Tibial nerve (tissue), 4 donors: ENCODE results near the gene ARHGEF1. TPM values are rescaled to one million over a fixed set of nuclear protein-coding genes. Genes with fewer than 3 reads are reported as not detected.

ENCODE experiments used
- DNase-seq, 2 donors: peaks; one replicate each; pipeline ENCODE4 v3.0.0-alpha.2; 2019; ENCODE audit warnings: low spot score in 2 of 2
- H3K27ac ChIP-seq, 4 donors: fragments of 200-600 bp; sonication (generic) in 3 of 4; one replicate each; pipeline ENCODE4 v1.5.1; 2017 to 2019; ENCODE audit warnings: mild to moderate bottlenecking in 1 of 4
- H3K27me3 ChIP-seq, 2 donors: fragments of 200-600 bp; sonication (generic) in 1 of 2; one replicate each; pipeline versions ENCODE4 v1.5.1 to v1.6.0; 2017 to 2019
- H3K36me3 ChIP-seq, 3 donors: fragments of 200-600 bp; sonication (generic); one replicate each; pipeline ENCODE4 v1.5.1; 2018 to 2019
- H3K4me1 ChIP-seq, 4 donors: fragments of 200-600 bp; sonication (generic) in 3 of 4; one replicate each; pipeline ENCODE4 v1.5.1; 2017 to 2019
- H3K4me3 ChIP-seq, 4 donors: fragments of 200-600 bp; sonication (generic) in 3 of 4; one replicate each; pipeline ENCODE4 v1.5.1; 2017 to 2019; ENCODE audit warnings: mild to moderate bottlenecking in 1 of 4, moderate library complexity in 1 of 4
- H3K9me3 ChIP-seq, 4 donors: fragments of 200-600 bp; sonication (generic) in 3 of 4; one replicate each; pipeline ENCODE4 v1.5.1; 2017 to 2019
- EP300 ChIP-seq, 2 donors: sonication (generic); formaldehyde crosslinking; IDR thresholded peaks; one replicate each; pipeline ENCODE4 v1.6.1; 2017; ENCODE audit warnings: antibody characterized with exemption in 2 of 2, mild to moderate bottlenecking in 1 of 2
- POLR2A ChIP-seq, 2 donors: fragments of 450-650 bp; IDR thresholded peaks; one replicate each; pipeline ENCODE4 v1.6.1; 2017; ENCODE audit warnings: antibody characterized with exemption in 2 of 2, mild to moderate bottlenecking in 2 of 2, moderate library complexity in 2 of 2
- WGBS, 2 donors: methylation state at CpG; one replicate each; pipeline ENCODE4 v1.1.5; 2018; 5-methylcytosine and 5-hydroxymethylcytosine counted together
- total RNA-seq, 4 donors: library from RNA; depleted of rRNA; stranded (reverse); fragments of >200 nt; gene quantifications; one replicate each; pipeline ENCODE4 v1.1.0, GENCODE V29; 2016
- TF ChIP-seq, protein P1 (sequence below), 5 experiments: fragments of 200-600 bp in 3 of 5; fragments of 450-650 bp in 2 of 5; sonication (generic) in 3 of 5; IDR thresholded peaks; one replicate each; pipeline ENCODE4 v1.5.1; 2016 to 2019; ENCODE audit warnings: antibody characterized with exemption in 5 of 5, mild to moderate bottlenecking in 3 of 5, moderate library complexity in 2 of 5

Gene ARHGEF1
- total RNA-seq, 4 donors from 2014 or later: 68.4 to 225 (median 121) TPM

DNA sequence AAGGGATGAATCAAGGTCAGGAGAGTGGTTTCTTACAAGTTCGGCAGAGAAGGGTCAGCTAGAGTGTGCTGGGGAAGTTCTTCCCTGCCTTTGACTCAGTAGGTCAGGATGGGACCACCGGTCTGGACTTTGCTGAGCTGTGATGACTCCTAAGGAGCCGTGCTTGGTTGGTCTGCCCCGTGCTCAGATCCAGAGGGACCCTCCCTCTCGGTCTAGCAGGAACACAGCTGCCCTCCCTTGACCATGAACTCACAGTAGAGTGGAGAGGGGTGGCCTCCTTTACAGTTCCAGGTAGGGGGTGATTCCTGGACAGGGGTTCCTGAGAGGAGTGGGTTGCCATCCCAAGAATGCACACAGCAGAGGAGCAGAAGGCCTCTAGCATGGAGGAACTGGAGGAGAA, 18.6 kb upstream of the ARHGEF1 start:
- no peak for DNase-seq
- Histone ChIP-seq H3K27me3 (no peaks in the 10 kb centered on the region), H3K9me3 (no peaks in the 10 kb centered on the region), H3K36me3 (peaks cover 0 to 80% (median 2%) of the 10 kb centered on the region in 3 donors), H3K4me1 (peaks cover 3 to 57% (median 30%) of the 10 kb centered on the region in 4 donors), H3K4me3 (no peak overlapping the region), H3K27ac (no peak overlapping the region)
- TF ChIP-seq POLR2A (IDR thresholded peaks at IDR 0.05) (no peak), EP300 (IDR thresholded peaks at IDR 0.05) (no peak)
- TF ChIP-seq, protein P1, sequence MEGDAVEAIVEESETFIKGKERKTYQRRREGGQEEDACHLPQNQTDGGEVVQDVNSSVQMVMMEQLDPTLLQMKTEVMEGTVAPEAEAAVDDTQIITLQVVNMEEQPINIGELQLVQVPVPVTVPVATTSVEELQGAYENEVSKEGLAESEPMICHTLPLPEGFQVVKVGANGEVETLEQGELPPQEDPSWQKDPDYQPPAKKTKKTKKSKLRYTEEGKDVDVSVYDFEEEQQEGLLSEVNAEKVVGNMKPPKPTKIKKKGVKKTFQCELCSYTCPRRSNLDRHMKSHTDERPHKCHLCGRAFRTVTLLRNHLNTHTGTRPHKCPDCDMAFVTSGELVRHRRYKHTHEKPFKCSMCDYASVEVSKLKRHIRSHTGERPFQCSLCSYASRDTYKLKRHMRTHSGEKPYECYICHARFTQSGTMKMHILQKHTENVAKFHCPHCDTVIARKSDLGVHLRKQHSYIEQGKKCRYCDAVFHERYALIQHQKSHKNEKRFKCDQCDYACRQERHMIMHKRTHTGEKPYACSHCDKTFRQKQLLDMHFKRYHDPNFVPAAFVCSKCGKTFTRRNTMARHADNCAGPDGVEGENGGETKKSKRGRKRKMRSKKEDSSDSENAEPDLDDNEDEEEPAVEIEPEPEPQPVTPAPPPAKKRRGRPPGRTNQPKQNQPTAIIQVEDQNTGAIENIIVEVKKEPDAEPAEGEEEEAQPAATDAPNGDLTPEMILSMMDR (IDR thresholded peaks at IDR 0.05): no peak
- WGBS, 2 donors: 76 to 87% methylated on average over 5 of the region's 5 CpGs

DNA sequence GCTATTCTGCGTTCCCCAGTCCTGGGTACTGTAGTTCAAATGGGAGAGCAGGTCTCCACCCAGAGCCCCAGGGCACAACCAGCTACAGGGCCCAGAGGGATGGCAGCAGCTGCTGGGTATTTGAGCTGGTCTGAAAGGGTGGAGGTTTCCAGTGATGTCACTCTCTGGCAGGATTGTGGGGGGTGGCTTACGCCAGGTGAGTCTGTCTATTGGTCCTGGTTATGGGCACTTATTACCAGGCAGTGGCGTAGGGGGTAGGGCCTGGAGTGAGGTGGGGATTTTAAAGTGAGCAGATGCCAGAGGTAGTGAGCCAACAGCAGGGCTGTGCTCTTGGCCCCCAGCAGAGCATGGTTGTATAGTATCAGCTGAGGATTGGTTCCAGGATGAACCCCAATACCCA, 16.7 kb upstream of the ARHGEF1 start:
- Histone ChIP-seq H3K4me3 (no peak overlapping the region), H3K4me1 (peaks cover 0 to 60% (median 25%) of the 10 kb centered on the region in 4 donors), H3K27ac (no peak overlapping the region), H3K36me3 (peaks cover 0 to 95% (median 8%) of the 10 kb centered on the region in 3 donors), H3K9me3 (no peaks in the 10 kb centered on the region), H3K27me3 (no peaks in the 10 kb centered on the region)
- TF ChIP-seq, protein P1 (IDR thresholded peaks at IDR 0.05): no peak
- TF ChIP-seq POLR2A (IDR thresholded peaks at IDR 0.05): no peak
- no peak for TF ChIP-seq EP300 (IDR thresholded peaks at IDR 0.05)
- DNase-seq: no peak
- 89 to 96% methylated on average over 3 of the region's 3 CpGs for WGBS, 2 donors

DNA sequence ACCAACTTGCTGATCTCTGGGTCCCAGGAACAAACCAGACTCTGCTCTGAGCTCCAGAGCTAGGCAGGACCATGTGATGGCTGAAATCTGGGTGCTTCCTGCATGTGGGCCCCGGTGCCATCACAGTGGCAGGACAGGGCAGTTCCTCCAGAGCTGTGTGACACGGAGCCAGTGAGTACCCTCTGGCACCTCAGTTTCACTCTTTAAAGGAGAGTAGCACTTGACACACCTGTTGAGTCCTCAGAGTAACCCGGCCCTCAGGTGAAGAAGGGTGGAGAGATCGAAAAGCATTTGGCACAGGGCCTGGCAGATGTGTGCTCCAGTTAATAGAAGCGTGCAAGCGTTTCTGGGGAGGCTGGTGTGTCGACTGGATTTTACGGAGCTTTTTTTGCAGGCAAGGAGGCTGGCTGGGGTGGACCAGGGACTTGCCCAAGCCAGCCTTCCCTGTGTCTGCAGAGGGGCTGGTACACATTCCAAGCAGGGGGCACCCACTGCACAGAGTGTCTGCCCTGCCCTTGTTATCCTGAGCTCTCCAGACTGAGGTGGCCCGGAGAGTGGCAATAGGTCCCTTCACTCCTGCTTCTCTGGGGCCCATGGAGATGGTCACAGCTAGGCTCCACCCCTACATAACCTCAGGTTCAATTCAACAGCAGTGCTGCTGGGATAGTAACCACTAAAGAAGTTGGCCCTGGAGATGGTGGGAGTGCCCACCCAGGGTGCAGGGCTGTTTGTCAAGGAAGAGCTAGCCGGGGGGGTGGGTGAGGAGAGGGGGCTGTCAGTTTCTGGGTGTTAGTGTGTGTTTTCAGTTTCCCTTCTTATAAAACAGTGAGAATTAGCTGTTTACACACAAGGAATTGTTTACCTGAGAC, 14.6 kb upstream of the ARHGEF1 start:
- no peak for DNase-seq
- TF ChIP-seq, protein P1 (IDR thresholded peaks at IDR 0.05): no peak
- TF ChIP-seq POLR2A (IDR thresholded peaks at IDR 0.05) (no peak), EP300 (IDR thresholded peaks at IDR 0.05) (no peak)
- no peak overlapping the region for H3K4me3 ChIP-seq
- 80 to 88% methylated on average over 10 of the region's 10 CpGs for WGBS, 2 donors
- H3K27ac ChIP-seq: no peak overlapping the region
- no peaks in the 10 kb centered on the region for H3K27me3 ChIP-seq
- peaks cover 0 to 94% (median 8%) of the 10 kb centered on the region in 3 donors for H3K36me3 ChIP-seq
- H3K9me3 ChIP-seq: no peaks in the 10 kb centered on the region
- H3K4me1 ChIP-seq: peaks cover 0 to 39% (median 11%) of the 10 kb centered on the region in 4 donors

DNA sequence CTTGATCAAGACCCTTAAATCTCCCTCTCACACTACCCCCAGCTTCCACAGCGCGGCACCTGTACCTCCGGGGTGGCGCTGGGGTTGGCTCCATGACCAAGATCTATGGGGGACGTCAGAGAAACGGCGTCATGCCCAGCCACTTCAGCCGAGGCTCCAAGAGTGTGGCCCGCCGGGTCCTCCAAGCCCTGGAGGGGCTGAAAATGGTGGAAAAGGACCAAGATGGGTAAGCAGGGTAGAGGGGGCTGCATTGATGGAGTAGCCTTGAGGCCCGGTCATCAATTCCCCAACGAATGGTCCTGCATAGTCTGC, 14.0 kb upstream of the ARHGEF1 start:
- H3K4me3 ChIP-seq: no peak overlapping the region
- 82 to 86% methylated on average over 12 of the region's 12 CpGs for WGBS, 2 donors
- H3K9me3 ChIP-seq: no peaks in the 10 kb centered on the region
- H3K4me1 ChIP-seq: peaks cover 0 to 35% (median 8%) of the 10 kb centered on the region in 4 donors
- DNase-seq: no peak
- TF ChIP-seq EP300 (IDR thresholded peaks at IDR 0.05) (no peak), POLR2A (IDR thresholded peaks at IDR 0.05) (no peak)
- TF ChIP-seq, protein P1 (IDR thresholded peaks at IDR 0.05): no peak
- peaks cover 0 to 88% (median 8%) of the 10 kb centered on the region in 3 donors for H3K36me3 ChIP-seq
- H3K27ac ChIP-seq: no peak overlapping the region
- no peaks in the 10 kb centered on the region for H3K27me3 ChIP-seq

DNA sequence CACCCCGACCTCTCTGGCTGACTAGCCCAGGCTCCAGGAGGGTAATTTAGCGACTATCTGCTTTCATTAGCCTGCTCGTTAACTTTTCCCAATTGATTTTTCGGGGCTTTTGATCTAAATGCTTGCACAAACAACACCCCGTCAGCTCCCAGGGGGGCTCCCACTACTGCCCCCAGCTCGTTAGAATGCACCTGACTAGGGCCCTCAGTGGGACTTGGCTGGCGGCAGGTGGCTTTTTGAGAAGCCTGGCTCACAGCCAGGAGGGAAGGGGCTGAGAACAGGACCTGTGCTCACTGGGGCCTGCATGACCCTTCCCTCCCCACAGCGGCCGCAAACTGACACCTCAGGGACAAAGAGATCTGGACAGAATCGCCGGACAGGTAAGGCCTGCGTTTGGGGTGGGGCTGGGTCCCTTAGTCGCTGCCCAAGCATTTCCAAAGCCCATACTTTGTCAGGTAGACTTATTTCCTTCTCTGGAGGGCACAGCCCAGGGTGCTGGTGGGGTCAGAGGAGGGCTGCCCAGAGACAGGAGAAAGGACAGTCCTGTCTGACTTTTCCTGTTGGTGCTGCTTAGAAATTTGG, 13.5 kb upstream of the ARHGEF1 start:
- peaks cover 0 to 30% (median 8%) of the 10 kb centered on the region in 4 donors for H3K4me1 ChIP-seq
- no peaks in the 10 kb centered on the region for H3K27me3 ChIP-seq
- H3K36me3 ChIP-seq: peaks cover 0 to 82% (median 8%) of the 10 kb centered on the region in 3 donors
- no peaks in the 10 kb centered on the region for H3K9me3 ChIP-seq
- no peak overlapping the region for H3K4me3 ChIP-seq
- TF ChIP-seq EP300 (IDR thresholded peaks at IDR 0.05): no peak
- TF ChIP-seq POLR2A (IDR thresholded peaks at IDR 0.05): no peak
- TF ChIP-seq, protein P1 (IDR thresholded peaks at IDR 0.05): no peak
- no peak for DNase-seq
- H3K27ac ChIP-seq: peak overlapping the region in 1 of 4 donors; percentile 45
- WGBS, 2 donors: 71 to 84% methylated on average over 13 of the region's 13 CpGs
